IMR-90 (cell line): ENCODE results near the gene SLC13A1. TPM values are rescaled to one million over a fixed set of nuclear protein-coding genes. Genes with fewer than 3 reads are reported as not detected.

Experiments used
- ATAC-seq: fragments of 200-7000 bp; cut with Tn5 transposase; 2 replicates; pipeline ENCODE4 v1.9.1; 2020; ENCODE audit warnings: low read depth, mild to moderate bottlenecking, moderate library complexity
- BruUV-seq: library from RNA; stranded (reverse); fragments of 400-500 nt; replicated peaks from 2 replicates; lab custom pipeline; 2021; lab: Mats Ljungman, UMichigan
- CTCF ChIA-PET: fragments of 300-600 bp; formaldehyde crosslinking; extraction: SDS; loops from one replicate; lab custom pipeline; 2021; ENCODE audit warnings: antibody characterized with exemption; lab: Yijun Ruan, JAX
- POLR2A ChIA-PET: fragments of 300-600 bp; sonication (Branson Sonifier 250); formaldehyde crosslinking; loops from one replicate; lab custom pipeline; 2022; ENCODE audit warnings: antibody characterized with exemption; ENCODE audit not compliant: unreplicated experiment; lab: Charles Lee
- DNase-seq: peaks from one replicate; pipeline ENCODE4 v3.0.0; 2013
- H2AFZ ChIP-seq: replicated peaks from 2 replicates; pipeline ENCODE3; 2013; ENCODE audit warnings: low read length, mild to moderate bottlenecking; ENCODE audit not compliant: poor library complexity
- H2AK5ac ChIP-seq: 2 replicates; pipeline ENCODE4 v1.6.1; 2013; ENCODE audit warnings: low read depth, low read length, inconsistent platforms
- H2AK9ac ChIP-seq: replicated peaks from 2 replicates; pipeline ENCODE3; 2013; ENCODE audit warnings: mild to moderate bottlenecking, low read depth, low read length, moderate library complexity; ENCODE audit not compliant: poor library complexity
- H2BK120ac ChIP-seq: 2 replicates; pipeline ENCODE4 v1.6.1; 2013; ENCODE audit warnings: low read depth, low read length, inconsistent platforms
- H2BK15ac ChIP-seq: 3 replicates; pipeline ENCODE4 v1.6.1; 2013; ENCODE audit warnings: low read depth, low read length, inconsistent platforms
- H2BK20ac ChIP-seq: 2 replicates; pipeline ENCODE4 v1.6.1; 2013; ENCODE audit warnings: low read depth, mild to moderate bottlenecking, inconsistent platforms, low read length, moderate library complexity
- H2BK5ac ChIP-seq: 2 replicates; pipeline ENCODE4 v1.6.1; 2013; ENCODE audit warnings: mild to moderate bottlenecking, low read depth, low read length, inconsistent platforms; ENCODE audit not compliant: poor library complexity, severe bottlenecking
- H3K14ac ChIP-seq: replicated peaks from 2 replicates; pipeline ENCODE4 v1.6.1; 2013; ENCODE audit warnings: low read depth, low read length, inconsistent platforms
- H3K18ac ChIP-seq: 2 replicates; pipeline ENCODE4 v1.6.1; 2013; ENCODE audit warnings: low read depth, low read length, control low read depth
- H3K23ac ChIP-seq: 2 replicates; pipeline ENCODE4 v1.6.1; 2013; ENCODE audit warnings: low read depth, low read length, inconsistent platforms
- H3K27ac ChIP-seq: 2 replicates; pipeline ENCODE4 v1.5.1; 2013; ENCODE audit warnings: mild to moderate bottlenecking, control low read depth, low read length; ENCODE audit not compliant: insufficient read depth
- H3K27me3 ChIP-seq: 2 replicates; pipeline ENCODE4 v1.6.1; 2013; ENCODE audit warnings: low read length; ENCODE audit not compliant: control insufficient read depth, insufficient read depth
- H3K36me3 ChIP-seq: 2 replicates; pipeline ENCODE4 v1.6.1; 2013; ENCODE audit warnings: low read length, mixed read lengths; ENCODE audit not compliant: control insufficient read depth, insufficient read depth
- H3K4ac ChIP-seq: 2 replicates; pipeline ENCODE4 v1.6.1; 2013; ENCODE audit warnings: low read depth, low read length, inconsistent platforms
- H3K4me1 ChIP-seq: 2 replicates; pipeline ENCODE4 v1.6.1; 2013; ENCODE audit warnings: low read length, mixed read lengths; ENCODE audit not compliant: control insufficient read depth, insufficient read depth
- H3K4me2 ChIP-seq: 2 replicates; pipeline ENCODE4 v1.6.1; 2013; ENCODE audit warnings: low read depth, mild to moderate bottlenecking, control low read depth, low read length, moderate library complexity
- H3K4me3 ChIP-seq: 2 replicates; pipeline ENCODE4 v1.5.1; 2013; ENCODE audit warnings: low read depth, mild to moderate bottlenecking, control low read depth, low read length, moderate library complexity; ENCODE audit not compliant: insufficient read depth
- H3K56ac ChIP-seq: 2 replicates; pipeline ENCODE4 v1.6.1; 2013; ENCODE audit warnings: low read length, inconsistent platforms; ENCODE audit not compliant: insufficient read depth; ENCODE audit errors: extremely low read depth
- H3K79me1 ChIP-seq, 2 experiments: 2 replicates each; pipeline ENCODE4 v1.6.1; 2013; ENCODE audit warnings: low read length in 2 of 2, inconsistent platforms in 1 of 2, low read depth in 1 of 2
- H3K9ac ChIP-seq: 2 replicates; pipeline ENCODE4 v1.6.1; 2013; ENCODE audit warnings: low read depth, low read length, control low read depth
- H3K9me1 ChIP-seq: 2 replicates; pipeline ENCODE4 v1.6.1; 2013; ENCODE audit warnings: low read length, inconsistent platforms; ENCODE audit not compliant: insufficient read depth
- H3K9me3 ChIP-seq: 2 replicates; pipeline ENCODE4 v1.6.1; 2013; ENCODE audit warnings: low read length; ENCODE audit not compliant: control insufficient read depth, insufficient read depth
- H4K20me1 ChIP-seq: 2 replicates; pipeline ENCODE4 v1.6.1; 2013; ENCODE audit warnings: low read length, inconsistent platforms; ENCODE audit not compliant: insufficient read depth
- H4K5ac ChIP-seq: 2 replicates; pipeline ENCODE4 v1.6.1; 2013; ENCODE audit warnings: mild to moderate bottlenecking, low read depth, low read length, control low read depth
- H4K8ac ChIP-seq, 2 experiments: 2 replicates each; pipeline ENCODE4 v1.6.1; 2013; ENCODE audit warnings: low read depth in 2 of 2, low read length in 2 of 2, control low read depth in 1 of 2, inconsistent platforms in 1 of 2
- H4K91ac ChIP-seq: 2 replicates; pipeline ENCODE4 v1.6.1; 2013; ENCODE audit warnings: low read depth, low read length, inconsistent platforms; ENCODE audit not compliant: insufficient read depth
- BHLHE40 ChIP-seq: fragments of 150-350 bp; IDR thresholded peaks from 2 replicates; pipeline ENCODE4 v1.6.1; 2016; ENCODE audit warnings: mild to moderate bottlenecking, low read depth, low read length
- CEBPB ChIP-seq: IDR thresholded peaks from 2 replicates; pipeline ENCODE4 v1.6.1; 2012; ENCODE audit warnings: low read depth, low read length, improper control_type of control experiment
- CHD1 ChIP-seq: IDR thresholded peaks from 2 replicates; pipeline ENCODE4 v1.6.1; 2012; ENCODE audit warnings: low read depth, low read length, improper control_type of control experiment
- MAFK ChIP-seq: IDR thresholded peaks from 2 replicates; pipeline ENCODE4 v1.6.1; 2012; ENCODE audit warnings: low read depth, low read length, improper control_type of control experiment
- MAZ ChIP-seq: IDR thresholded peaks from 2 replicates; pipeline ENCODE4 v1.6.1; 2012; ENCODE audit warnings: low read depth, mild to moderate bottlenecking, low read length, improper control_type of control experiment, moderate library complexity, borderline replicate concordance
- MXI1 ChIP-seq: IDR thresholded peaks from 2 replicates; pipeline ENCODE4 v1.6.1; 2012; ENCODE audit warnings: low read depth, mild to moderate bottlenecking, low read length, moderate library complexity, borderline replicate concordance
- NFE2L2 ChIP-seq: fragments of 150-350 bp; IDR thresholded peaks from 2 replicates; pipeline ENCODE4 v1.6.1; 2016; ENCODE audit warnings: low read depth, mild to moderate bottlenecking, low read length
- POLR2A ChIP-seq: IDR thresholded peaks from 2 replicates; pipeline ENCODE4 v1.6.1; 2012; ENCODE audit warnings: mild to moderate bottlenecking, low read depth, low read length
- RAD21 ChIP-seq: IDR thresholded peaks from 2 replicates; pipeline ENCODE4 v1.6.1; 2012; ENCODE audit warnings: low read length, improper control_type of control experiment
- RCOR1 ChIP-seq: IDR thresholded peaks from 2 replicates; pipeline ENCODE4 v1.6.1; 2012; ENCODE audit warnings: mild to moderate bottlenecking, low read length, improper control_type of control experiment; ENCODE audit not compliant: insufficient replicate concordance
- RFX5 ChIP-seq: IDR thresholded peaks from 2 replicates; pipeline ENCODE4 v1.8.0; 2012; ENCODE audit warnings: low read depth, mild to moderate bottlenecking, low read length, moderate library complexity
- SMC3 ChIP-seq: fragments of 150-350 bp; IDR thresholded peaks from 2 replicates; pipeline ENCODE4 v1.6.1; 2016; ENCODE audit warnings: low read depth, mild to moderate bottlenecking, antibody characterized with exemption, low read length, moderate library complexity
- WGBS, 2 experiments: methylation state at CpG; one replicate each; pipeline versions ENCODE4 v1.1.5 to v1.1.7; 2013; ENCODE audit warnings: missing lambda C conversion rate in 2 of 2; ENCODE audit not compliant: insufficient read length in 1 of 2; ENCODE audit errors: extremely low coverage in 2 of 2; 5-methylcytosine and 5-hydroxymethylcytosine counted together
- dilution Hi-C: fragments of 300-500 bp; cut with HindIII; formaldehyde crosslinking; loops from one replicate; pipeline ENCODE4 v1.14.3; 2018; ENCODE audit warnings: low sequenced_read_pairs; ENCODE audit not compliant: unreplicated experiment
- in situ Hi-C: fragments of 300-500 bp; cut with MboI; formaldehyde crosslinking; loops from 3 replicates; pipeline ENCODE4 v1.14.3; 2019; ENCODE audit warnings: low sequenced_read_pairs, inconsistent platforms, mixed read lengths
- intact Hi-C: fragments of 100-400 bp; cut with micrococcal nuclease; formaldehyde crosslinking; loops from 2 replicates; pipeline ENCODE4 v1.10.0; 2022
- polyA plus RNA-seq, 3 experiments: library from polyadenylated mRNA; depleted of rRNA; stranded (reverse); fragments of >200 nt; gene quantifications; 2 replicates each; pipeline ENCODE4 v1.2.3, GENCODE V29; 2012; ENCODE audit warnings: low replicate concordance in 1 of 3
- total RNA-seq: library from RNA; depleted of rRNA; stranded (reverse); fragments of >200 nt; gene quantifications from 2 replicates; pipeline ENCODE4 v1.2.3, GENCODE V29; 2012
- TF ChIP-seq, protein P1 (sequence below): fragments of 150-350 bp; IDR thresholded peaks from 2 replicates; pipeline ENCODE4 v1.6.1; 2017; ENCODE audit warnings: mild to moderate bottlenecking, antibody characterized with exemption, low read length, low read depth
- TF ChIP-seq, protein P2 (sequence below): conservative IDR thresholded peaks from 2 replicates; pipeline ENCODE4 v1.5.1; 2012; ENCODE audit warnings: mild to moderate bottlenecking, low read depth, low read length, improper control_type of control experiment
- TF ChIP-seq, protein P3 (sequence below): fragments of 150-350 bp; IDR thresholded peaks from 2 replicates; pipeline ENCODE4 v1.6.1; 2016; ENCODE audit warnings: low read depth, mild to moderate bottlenecking, low read length, moderate library complexity, borderline replicate concordance

SLC13A1 gene
- total and polyA plus RNA-seq, 2 of the 4 experiments (the other 2 are of a cell fraction): not detected

DNA sequence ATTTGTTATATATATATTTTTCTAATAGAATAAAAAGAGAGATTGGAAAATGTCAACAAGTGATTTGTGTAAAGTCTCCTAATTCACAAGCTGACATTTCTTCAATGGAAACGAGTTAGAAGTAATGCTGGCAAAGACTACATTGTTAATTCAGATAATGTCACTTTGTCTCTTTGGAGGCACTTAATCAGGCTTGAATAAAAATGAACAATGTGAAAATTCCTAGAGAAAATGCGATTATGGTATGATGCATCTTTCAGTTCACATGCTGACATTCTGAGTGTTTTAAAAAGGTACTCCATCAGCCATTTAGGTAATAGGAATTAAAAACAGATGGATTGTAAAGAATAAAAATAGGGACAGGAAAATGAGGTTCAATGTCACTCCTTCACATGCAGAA lies 100.1 kb downstream of the SLC13A1 start:
- ATAC-seq: no peak
- Histone ChIP-seq H3K4me3 (no peak overlapping the region), H2BK5ac (no peak overlapping the region), H3K14ac (no peak overlapping the region), H3K56ac (no peak overlapping the region), H2AFZ (no peak overlapping the region), H2AK9ac (no peak overlapping the region), H4K20me1 (no peaks in the 10 kb centered on the region), H4K8ac (no peak overlapping the region), H3K36me3 (no peaks in the 10 kb centered on the region), H3K27ac (no peak overlapping the region), H3K9me3 (no peaks in the 10 kb centered on the region), H2BK120ac (no peak overlapping the region), H3K18ac (no peak overlapping the region), H2BK15ac (no peak overlapping the region), H3K4me1 (no peaks in the 10 kb centered on the region), H2BK20ac (no peak overlapping the region), H4K91ac (no peak overlapping the region), H3K9ac (no peak overlapping the region), H3K4ac (no peak overlapping the region), H2AK5ac (no peak overlapping the region), H3K27me3 (no peaks in the 10 kb centered on the region), H3K23ac (no peak overlapping the region), H3K79me1 (no peaks in the 10 kb centered on the region), H4K5ac (no peak overlapping the region), H3K4me2 (no peak overlapping the region), H3K9me1 (no peaks in the 10 kb centered on the region)
- WGBS, 2 experiments: 63% methylated on average over 1 of the region's 2 CpGs; no CpG with 5 or more reads in 1 of the 2 experiments
- in situ Hi-C loops (no loop called here), intact Hi-C loops (no loop called here), dilution Hi-C loops (no loop called here)
- ChIA-PET POLR2A (no interaction called here), CTCF (no interaction called here)
- DNase-seq: no peak
- TF ChIP-seq MXI1 (no peak), CEBPB (no peak), RFX5 (no peak), RCOR1 (no peak), NFE2L2 (no peak), MAZ (no peak), BHLHE40 (no peak), SMC3 (no peak), CHD1 (no peak), MAFK (no peak), POLR2A (no peak), RAD21 (no peak)
- TF ChIP-seq, protein P1, sequence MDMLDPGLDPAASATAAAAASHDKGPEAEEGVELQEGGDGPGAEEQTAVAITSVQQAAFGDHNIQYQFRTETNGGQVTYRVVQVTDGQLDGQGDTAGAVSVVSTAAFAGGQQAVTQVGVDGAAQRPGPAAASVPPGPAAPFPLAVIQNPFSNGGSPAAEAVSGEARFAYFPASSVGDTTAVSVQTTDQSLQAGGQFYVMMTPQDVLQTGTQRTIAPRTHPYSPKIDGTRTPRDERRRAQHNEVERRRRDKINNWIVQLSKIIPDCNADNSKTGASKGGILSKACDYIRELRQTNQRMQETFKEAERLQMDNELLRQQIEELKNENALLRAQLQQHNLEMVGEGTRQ: no peak
- TF ChIP-seq, protein P2, sequence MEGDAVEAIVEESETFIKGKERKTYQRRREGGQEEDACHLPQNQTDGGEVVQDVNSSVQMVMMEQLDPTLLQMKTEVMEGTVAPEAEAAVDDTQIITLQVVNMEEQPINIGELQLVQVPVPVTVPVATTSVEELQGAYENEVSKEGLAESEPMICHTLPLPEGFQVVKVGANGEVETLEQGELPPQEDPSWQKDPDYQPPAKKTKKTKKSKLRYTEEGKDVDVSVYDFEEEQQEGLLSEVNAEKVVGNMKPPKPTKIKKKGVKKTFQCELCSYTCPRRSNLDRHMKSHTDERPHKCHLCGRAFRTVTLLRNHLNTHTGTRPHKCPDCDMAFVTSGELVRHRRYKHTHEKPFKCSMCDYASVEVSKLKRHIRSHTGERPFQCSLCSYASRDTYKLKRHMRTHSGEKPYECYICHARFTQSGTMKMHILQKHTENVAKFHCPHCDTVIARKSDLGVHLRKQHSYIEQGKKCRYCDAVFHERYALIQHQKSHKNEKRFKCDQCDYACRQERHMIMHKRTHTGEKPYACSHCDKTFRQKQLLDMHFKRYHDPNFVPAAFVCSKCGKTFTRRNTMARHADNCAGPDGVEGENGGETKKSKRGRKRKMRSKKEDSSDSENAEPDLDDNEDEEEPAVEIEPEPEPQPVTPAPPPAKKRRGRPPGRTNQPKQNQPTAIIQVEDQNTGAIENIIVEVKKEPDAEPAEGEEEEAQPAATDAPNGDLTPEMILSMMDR: no peak
- TF ChIP-seq, protein P3, sequence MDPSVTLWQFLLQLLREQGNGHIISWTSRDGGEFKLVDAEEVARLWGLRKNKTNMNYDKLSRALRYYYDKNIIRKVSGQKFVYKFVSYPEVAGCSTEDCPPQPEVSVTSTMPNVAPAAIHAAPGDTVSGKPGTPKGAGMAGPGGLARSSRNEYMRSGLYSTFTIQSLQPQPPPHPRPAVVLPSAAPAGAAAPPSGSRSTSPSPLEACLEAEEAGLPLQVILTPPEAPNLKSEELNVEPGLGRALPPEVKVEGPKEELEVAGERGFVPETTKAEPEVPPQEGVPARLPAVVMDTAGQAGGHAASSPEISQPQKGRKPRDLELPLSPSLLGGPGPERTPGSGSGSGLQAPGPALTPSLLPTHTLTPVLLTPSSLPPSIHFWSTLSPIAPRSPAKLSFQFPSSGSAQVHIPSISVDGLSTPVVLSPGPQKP: no peak
- BruUV-seq: no TSS peak
